GM13977 (cell line): Measurements from ENCODE around the gene TMEM154.

ENCODE experiments used
- DNase-seq: peaks from one replicate; pipeline ENCODE4 v3.0.0; 2012; ENCODE audit warnings: low spot score
- in situ Hi-C: fragments of 300-500 bp; cut with MboI; formaldehyde crosslinking; loops from one replicate; pipeline ENCODE4 v1.12.0; 2022; ENCODE audit warnings: low sequenced_read_pairs, low pct_unique_long_range_greater_than_20kb, mixed read lengths, inconsistent platforms; ENCODE audit not compliant: unreplicated experiment
- TF ChIP-seq, protein P1 (sequence below): IDR thresholded peaks from 2 replicates; pipeline ENCODE4 v1.5.1; 2012; ENCODE audit warnings: mild to moderate bottlenecking, control low read depth; ENCODE audit not compliant: insufficient read depth; ENCODE audit errors: extremely low read depth, missing control alignments

Gene TMEM154

DNA sequence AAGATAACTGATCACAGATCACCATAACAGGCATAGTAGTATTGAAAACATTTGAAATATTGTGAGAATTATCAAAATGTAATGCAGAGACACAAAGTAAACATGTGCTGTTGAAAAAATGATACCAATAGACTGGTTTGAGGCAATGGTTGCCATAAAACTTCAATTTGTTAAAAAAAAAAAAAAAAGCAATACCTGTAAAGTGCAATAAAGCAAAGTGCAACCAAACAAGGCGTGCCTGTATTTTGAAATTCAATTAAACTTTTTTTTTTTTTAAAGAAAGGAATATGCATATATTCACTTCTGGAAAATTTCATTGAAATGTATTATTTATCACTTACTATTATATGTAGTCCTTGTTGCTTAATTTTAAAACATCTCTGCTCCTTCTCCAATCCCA, 27.7 kb downstream of the TMEM154 start:
- no peak for DNase-seq
- TF ChIP-seq, protein P1, sequence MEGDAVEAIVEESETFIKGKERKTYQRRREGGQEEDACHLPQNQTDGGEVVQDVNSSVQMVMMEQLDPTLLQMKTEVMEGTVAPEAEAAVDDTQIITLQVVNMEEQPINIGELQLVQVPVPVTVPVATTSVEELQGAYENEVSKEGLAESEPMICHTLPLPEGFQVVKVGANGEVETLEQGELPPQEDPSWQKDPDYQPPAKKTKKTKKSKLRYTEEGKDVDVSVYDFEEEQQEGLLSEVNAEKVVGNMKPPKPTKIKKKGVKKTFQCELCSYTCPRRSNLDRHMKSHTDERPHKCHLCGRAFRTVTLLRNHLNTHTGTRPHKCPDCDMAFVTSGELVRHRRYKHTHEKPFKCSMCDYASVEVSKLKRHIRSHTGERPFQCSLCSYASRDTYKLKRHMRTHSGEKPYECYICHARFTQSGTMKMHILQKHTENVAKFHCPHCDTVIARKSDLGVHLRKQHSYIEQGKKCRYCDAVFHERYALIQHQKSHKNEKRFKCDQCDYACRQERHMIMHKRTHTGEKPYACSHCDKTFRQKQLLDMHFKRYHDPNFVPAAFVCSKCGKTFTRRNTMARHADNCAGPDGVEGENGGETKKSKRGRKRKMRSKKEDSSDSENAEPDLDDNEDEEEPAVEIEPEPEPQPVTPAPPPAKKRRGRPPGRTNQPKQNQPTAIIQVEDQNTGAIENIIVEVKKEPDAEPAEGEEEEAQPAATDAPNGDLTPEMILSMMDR: no peak
- in situ Hi-C loops: no loop called here

DNA sequence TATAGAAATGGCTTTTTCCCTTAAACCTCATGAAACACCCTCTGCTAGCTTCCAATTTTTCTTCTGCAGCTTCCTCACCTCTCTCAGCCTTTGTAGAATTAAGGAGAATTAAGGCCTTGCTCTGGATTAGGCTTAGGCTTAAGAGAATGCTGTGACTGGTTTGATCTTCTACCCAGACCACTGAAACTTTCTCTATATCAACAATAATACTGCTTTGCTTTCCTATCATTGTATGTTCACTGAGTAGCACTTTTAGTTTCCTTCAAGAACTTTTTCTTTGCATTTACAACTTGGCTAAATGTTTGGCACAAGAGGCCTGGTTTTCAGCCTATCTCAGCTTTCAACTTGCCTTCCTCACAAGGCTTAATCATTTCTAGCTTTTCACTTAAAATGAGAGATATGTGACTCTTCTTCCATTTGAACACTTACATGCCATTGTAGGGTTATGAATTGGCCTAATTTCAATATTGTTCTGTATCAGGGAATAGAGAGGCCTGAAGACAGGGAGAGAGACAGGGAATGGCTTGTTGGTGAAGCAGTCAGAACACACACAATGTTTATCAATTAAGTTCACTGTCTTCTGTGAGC, 28.2 kb downstream of the TMEM154 start:
- in situ Hi-C loops: no loop called here

DNA sequence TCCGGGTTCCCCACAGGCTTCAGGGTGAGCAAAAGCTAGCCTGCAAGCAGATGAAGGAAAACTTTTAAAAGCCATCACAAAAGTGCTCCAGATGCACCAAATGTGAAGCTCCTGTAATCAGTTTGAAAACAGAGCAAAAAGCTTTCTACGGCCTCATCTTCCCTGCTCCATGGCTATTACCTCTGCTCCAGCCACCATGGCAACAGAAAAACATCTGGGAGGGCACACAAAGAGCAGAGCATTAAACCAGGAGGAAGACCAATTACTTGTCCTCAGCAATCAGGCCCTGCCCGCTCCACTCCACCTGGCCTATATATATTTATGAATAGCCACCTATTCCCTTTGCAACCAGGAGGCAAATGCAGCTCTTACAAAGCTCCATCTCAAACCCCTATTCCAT, 33.6 kb downstream of the TMEM154 start:
- in situ Hi-C loops: loop anchor here (10.0 kb wide), 1 partner anchor 89 kb away; no protein-coding TSS in a partner anchor
- DNase-seq: no peak
- TF ChIP-seq, protein P1: no peak

More for the DNA sequence above, 28.2 kb downstream of the TMEM154 start:
- TF ChIP-seq, protein P1: no peak
- no peak for DNase-seq

DNA sequence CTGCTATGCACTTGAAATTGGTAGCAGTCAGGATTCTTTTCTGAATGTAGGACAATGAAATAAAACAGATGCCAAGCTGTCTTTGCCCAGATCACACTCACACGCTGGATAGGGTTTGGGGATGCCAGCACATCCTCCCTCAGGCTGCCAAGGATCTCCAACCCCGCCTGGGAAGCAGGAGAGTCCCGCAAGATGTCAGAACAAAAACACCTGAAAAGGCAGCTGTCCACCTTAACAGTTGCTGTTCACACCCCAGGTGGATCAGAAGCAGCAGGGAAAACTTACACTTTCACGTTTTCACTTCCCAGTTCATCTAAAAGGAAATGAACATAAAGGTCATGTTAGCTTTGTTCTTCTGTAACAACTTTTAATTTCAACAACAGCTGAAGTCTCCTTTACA, 35.7 kb downstream of the TMEM154 start:
- in situ Hi-C loops: loop anchor here (10.0 kb wide), 1 partner anchor 91 kb away; no protein-coding TSS in a partner anchor
- TF ChIP-seq, protein P1: no peak
- no peak for DNase-seq

DNA sequence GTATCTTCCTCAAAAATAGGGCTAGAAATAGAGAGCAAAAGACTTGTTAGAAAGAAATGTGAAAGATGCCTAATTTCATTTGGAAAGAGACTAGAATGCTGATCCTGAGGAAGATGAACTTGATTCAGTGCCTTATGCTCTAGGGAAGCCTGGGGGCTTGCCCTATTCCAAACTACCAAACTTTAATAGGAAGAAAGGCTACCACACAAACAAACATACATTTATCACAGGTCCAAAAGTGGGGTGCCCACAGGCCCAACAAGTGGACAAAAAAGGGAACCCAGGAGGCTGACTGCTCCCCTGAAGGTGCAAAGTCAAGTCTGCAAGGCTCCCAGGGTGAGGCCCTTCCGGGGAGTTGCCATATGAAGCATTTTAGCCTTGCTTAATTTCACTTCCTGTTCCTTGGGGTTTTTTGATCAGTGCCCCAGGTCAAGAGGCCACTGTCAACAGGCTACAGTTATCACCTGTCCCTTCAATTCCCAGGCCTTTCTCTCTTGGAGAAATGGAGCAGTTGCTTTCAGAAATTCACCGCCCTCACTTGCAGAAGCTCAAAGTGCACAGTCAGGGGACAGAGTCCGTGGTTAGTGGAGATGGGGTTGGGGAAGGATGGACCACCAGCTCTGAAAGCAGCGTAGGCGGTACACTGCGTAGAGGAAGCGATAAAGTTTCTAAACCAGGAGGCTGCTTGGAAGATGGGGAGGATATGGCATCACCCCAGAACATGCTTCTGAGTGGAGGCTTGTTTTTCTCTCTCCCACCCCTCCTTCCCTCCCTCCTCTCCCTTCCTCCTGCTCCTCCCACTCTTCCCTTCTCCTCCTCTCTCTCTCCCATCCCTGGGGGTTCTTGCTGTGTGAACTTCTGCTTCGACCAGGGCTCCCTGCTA, 36.4 kb downstream of the TMEM154 start:
- TF ChIP-seq, protein P1: no peak
- DNase-seq: peak; percentile 66
- in situ Hi-C loops: loop anchor here (10.0 kb wide), 1 partner anchor 91 kb away; no protein-coding TSS in a partner anchor

DNA sequence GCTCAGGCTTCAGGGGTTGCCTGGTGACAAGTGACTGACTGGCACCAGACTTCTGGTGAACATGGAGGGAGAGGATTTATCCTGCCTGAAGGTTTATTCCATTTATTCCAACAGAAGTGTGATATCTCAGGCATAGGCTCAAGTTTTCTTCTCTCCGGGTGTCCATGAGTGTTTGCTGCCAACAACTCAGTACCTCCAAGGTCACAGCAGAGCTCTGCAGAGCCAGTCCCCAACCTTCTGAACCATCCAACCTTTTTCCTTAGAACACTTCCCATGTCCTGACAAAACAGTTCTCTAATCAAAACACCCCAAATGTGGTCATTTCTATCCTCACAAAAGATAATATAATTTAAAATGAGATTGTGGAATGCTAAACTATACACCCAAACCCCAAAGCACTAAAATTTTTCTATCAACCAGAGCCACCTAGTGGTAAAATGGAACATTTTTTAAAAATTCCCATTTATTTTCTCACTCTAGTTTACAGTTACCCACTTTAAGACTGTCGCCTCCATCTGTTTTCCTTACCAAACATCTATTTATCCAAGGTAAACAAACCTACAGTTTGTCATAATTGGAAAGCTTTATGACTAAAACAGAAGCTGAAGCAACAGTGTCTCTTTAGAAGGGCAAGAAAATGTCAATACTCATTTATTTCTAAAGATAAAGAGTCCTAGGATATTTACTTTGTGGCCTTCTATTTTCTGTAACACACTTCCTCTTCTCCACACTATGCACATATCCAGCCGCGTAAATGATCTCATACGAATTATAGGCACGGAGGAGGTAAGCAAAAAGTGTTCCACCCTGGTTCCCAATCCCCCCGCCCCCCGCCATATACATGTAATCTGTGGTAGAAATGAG, 39.5 kb downstream of the TMEM154 start:
- no peak for DNase-seq
- in situ Hi-C loops: loop anchor here (10.0 kb wide), 1 partner anchor 95 kb away; no protein-coding TSS in a partner anchor
- TF ChIP-seq, protein P1: peak; percentile 45
